ENCODE results near the gene SDCBP2. TPM values are rescaled to one million over a fixed set of nuclear protein-coding genes. Genes with fewer than 3 reads are reported as not detected.

The SDCBP2 gene
- total RNA-seq, 4 donors from 2014 or later = 132 to 427 (median 300) TPM

DNA sequence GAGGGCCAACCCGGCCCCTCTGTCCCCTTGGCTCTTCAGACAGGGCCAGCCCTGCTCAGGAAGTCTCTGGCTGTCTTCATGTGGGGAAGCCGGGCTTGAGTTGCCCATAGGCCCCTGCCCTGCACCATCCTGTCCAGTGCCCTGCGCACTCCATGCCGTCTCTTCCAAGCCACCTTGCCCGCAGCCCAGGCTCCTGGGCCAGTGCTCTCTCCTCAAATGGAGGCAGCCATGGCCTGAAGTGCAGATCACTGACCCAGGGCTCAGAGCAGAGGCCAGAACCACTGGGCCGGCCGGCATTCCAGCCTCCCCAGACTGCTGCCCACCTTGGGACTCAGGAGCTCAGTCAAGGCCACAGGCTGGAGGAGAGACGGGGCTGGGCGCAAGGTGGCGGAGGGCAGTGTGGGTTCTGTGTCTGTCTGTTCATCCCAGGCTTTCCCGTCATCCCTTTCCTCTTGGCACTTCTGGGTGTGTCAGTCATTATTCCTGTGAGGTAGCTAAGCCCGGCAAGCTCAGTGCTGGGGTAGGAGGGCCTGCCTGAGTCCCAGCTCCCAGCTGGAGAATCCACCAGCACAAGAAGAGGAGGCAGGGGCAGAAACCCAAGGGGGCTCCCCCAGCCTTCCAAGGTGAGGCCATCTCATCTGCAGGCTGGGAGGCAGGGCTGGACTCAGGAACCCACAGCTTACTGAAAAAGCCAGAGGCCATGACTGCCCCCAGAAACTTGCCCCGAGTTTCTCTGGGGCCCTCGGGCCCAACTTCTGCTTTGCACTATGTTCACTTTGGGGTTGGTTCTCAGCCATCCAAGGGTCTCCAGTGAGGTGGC lies 22.4 kb downstream of the SDCBP2 start:
- Histone ChIP-seq H3K9me3 (no peaks in the 10 kb centered on the region), H3K27ac (no peak overlapping the region), H3K4me1 (no peaks in the 10 kb centered on the region), H3K36me3 (no peaks in the 10 kb centered on the region), H3K4me3 (no peak overlapping the region), H3K27me3 (no peaks in the 10 kb centered on the region)
- TF ChIP-seq EP300 (IDR thresholded peaks at IDR 0.05; ENCODE audit: low read depth) = no peak
- TF ChIP-seq, protein P1, sequence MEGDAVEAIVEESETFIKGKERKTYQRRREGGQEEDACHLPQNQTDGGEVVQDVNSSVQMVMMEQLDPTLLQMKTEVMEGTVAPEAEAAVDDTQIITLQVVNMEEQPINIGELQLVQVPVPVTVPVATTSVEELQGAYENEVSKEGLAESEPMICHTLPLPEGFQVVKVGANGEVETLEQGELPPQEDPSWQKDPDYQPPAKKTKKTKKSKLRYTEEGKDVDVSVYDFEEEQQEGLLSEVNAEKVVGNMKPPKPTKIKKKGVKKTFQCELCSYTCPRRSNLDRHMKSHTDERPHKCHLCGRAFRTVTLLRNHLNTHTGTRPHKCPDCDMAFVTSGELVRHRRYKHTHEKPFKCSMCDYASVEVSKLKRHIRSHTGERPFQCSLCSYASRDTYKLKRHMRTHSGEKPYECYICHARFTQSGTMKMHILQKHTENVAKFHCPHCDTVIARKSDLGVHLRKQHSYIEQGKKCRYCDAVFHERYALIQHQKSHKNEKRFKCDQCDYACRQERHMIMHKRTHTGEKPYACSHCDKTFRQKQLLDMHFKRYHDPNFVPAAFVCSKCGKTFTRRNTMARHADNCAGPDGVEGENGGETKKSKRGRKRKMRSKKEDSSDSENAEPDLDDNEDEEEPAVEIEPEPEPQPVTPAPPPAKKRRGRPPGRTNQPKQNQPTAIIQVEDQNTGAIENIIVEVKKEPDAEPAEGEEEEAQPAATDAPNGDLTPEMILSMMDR (IDR thresholded peaks at IDR 0.05) = no peak
- no peak for TF ChIP-seq POLR2A (IDR thresholded peaks at IDR 0.05)
- TF ChIP-seq POLR2AphosphoS5 (IDR thresholded peaks at IDR 0.05) = no peak
- no peak for DNase-seq
- intact Hi-C loops (cut with DNase I; ENCODE audit: low total_unique reads) (no loop called here), in situ Hi-C loops (cut with MboI; ENCODE audit: low pct_ligation_motif_present in 1 of 4, low pct_unique_long_range_greater_than_20kb in 1 of 4, low sequenced_read_pairs in 3 of 4) (no loop called here)
- WGBS, 2 donors (ENCODE audit: low coverage in 1 of 2) = 81% methylated on average over 14 of the region's 14 CpGs; no CpG with 5 or more reads in 1 of the 2 donors

DNA sequence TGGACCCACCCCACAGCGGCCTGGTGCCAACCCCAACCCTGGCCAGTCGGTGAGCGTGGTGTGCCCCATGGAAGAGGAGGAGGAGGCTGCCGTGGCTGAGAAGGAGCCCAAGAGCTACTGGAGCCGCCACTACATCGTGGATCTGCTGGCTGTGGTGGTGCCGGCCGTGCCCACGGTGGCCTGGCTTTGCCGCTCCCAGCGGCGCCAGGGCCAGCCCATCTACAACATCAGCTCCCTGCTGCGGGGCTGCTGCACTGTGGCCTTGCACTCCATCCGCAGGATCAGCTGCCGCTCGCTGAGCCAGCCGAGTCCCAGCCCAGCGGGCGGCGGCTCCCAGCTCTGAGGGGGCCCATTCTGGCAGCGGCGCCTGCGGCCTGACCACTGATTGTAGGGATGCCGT lies 23.2 kb downstream of the SDCBP2 start:
- no peaks in the 10 kb centered on the region for H3K36me3 ChIP-seq
- intact Hi-C loops (cut with DNase I; ENCODE audit: low total_unique reads) = no loop called here
- WGBS, 2 donors (ENCODE audit: low coverage in 1 of 2) = 94% methylated on average over 23 of the region's 24 CpGs; no CpG with 5 or more reads in 1 of the 2 donors

DNA sequence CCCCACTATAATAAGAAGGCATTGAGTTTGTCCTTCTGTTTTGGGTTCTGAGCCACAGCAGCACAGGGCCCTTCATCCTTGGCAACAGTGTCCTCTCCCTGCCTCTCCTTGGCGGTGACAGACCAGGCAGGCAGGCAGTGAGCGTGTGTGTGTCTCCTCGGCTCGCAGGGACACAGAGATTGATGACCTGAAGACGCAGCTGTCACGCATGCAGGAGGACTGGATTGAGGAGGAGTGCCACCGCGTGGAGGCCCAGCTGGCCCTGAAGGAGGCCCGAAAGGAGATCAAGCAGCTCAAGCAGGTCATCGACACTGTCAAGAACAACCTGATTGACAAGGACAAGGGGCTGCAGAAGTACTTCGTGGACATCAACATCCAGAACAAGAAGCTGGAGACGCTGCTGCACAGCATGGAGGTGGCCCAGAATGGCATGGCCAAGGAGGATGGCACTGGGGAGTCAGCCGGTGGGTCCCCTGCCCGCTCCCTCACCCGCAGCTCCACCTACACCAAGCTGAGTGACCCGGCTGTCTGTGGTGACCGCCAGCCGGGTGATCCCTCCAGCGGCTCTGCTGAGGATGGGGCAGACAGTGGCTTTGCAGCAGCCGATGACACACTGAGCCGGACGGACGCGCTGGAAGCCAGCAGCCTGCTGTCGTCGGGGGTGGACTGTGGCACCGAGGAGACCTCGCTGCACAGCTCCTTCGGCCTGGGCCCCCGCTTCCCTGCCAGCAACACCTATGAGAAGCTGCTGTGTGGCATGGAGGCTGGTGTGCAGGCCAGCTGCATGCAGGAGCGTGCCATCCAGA lies 24.0 kb downstream of the SDCBP2 start:
- no peak for DNase-seq
- intact Hi-C loops (cut with DNase I; ENCODE audit: low total_unique reads) = no loop called here

More for the DNA sequence above, 23.2 kb downstream of the SDCBP2 start:
- no peaks in the 10 kb centered on the region for H3K9me3 ChIP-seq
- in situ Hi-C loops (cut with MboI; ENCODE audit: low pct_ligation_motif_present in 1 of 4, low pct_unique_long_range_greater_than_20kb in 1 of 4, low sequenced_read_pairs in 3 of 4) = no loop called here
- DNase-seq = no peak
- H3K27ac ChIP-seq = no peak overlapping the region
- TF ChIP-seq EP300 (IDR thresholded peaks at IDR 0.05; ENCODE audit: low read depth) (no peak), POLR2AphosphoS5 (IDR thresholded peaks at IDR 0.05) (no peak), POLR2A (IDR thresholded peaks at IDR 0.05) (no peak)
- TF ChIP-seq, protein P1 (IDR thresholded peaks at IDR 0.05) = no peak
- H3K27me3 ChIP-seq = no peaks in the 10 kb centered on the region
- H3K4me1 ChIP-seq = no peaks in the 10 kb centered on the region
- no peak overlapping the region for H3K4me3 ChIP-seq

More for the DNA sequence above, 24.0 kb downstream of the SDCBP2 start:
- 86 to 100% methylated on average over 1 to 31 of the region's 31 CpGs for WGBS, 2 donors (ENCODE audit: low coverage in 1 of 2)
- Histone ChIP-seq H3K36me3 (no peaks in the 10 kb centered on the region), H3K27ac (no peak overlapping the region), H3K27me3 (no peaks in the 10 kb centered on the region), H3K4me3 (no peak overlapping the region), H3K9me3 (no peaks in the 10 kb centered on the region), H3K4me1 (no peaks in the 10 kb centered on the region)
- in situ Hi-C loops (cut with MboI; ENCODE audit: low pct_ligation_motif_present in 1 of 4, low pct_unique_long_range_greater_than_20kb in 1 of 4, low sequenced_read_pairs in 3 of 4) = no loop called here
- TF ChIP-seq POLR2AphosphoS5 (IDR thresholded peaks at IDR 0.05) = no peak
- TF ChIP-seq, protein P1 (IDR thresholded peaks at IDR 0.05) = no peak
- no peak for TF ChIP-seq POLR2A (IDR thresholded peaks at IDR 0.05)
- TF ChIP-seq EP300 (IDR thresholded peaks at IDR 0.05; ENCODE audit: low read depth) = no peak
